CD4-positive, alpha-beta memory T cell (primary cell): ENCODE data around the gene PER3. TPM values are rescaled to one million over a fixed set of nuclear protein-coding genes. Genes with fewer than 3 reads are reported as not detected.

Source experiments
- CTCF ChIA-PET: fragments of 350-600 bp; sonication (Branson Sonifier 250); formaldehyde crosslinking; loops from one replicate; lab custom pipeline; 2021; ENCODE audit warnings: inconsistent platforms; ENCODE audit not compliant: partially characterized antibody; lab: Charles Lee
- POLR2A ChIA-PET: fragments of 350-600 bp; sonication (Branson Sonifier 250); formaldehyde crosslinking; loops from one replicate; lab custom pipeline; 2021; ENCODE audit not compliant: partially characterized antibody; lab: Charles Lee
- DNase-seq, 5 donors: peaks; one replicate each; pipeline versions ENCODE4 v3.0.0 to v3.0.0-alpha.2; 2020 to 2022; ENCODE audit warnings: mixed read lengths in 1 of 5
- H3K27ac ChIP-seq: one replicate; pipeline ENCODE4 v1.7.0; 2013; ENCODE audit warnings: low read depth, low read length
- H3K27me3 ChIP-seq: 2 replicates; pipeline ENCODE4 v1.7.0; 2013; ENCODE audit warnings: mild to moderate bottlenecking, low read length, moderate library complexity; ENCODE audit not compliant: insufficient read depth
- H3K36me3 ChIP-seq: 2 replicates; pipeline ENCODE4 v1.7.0; 2013; ENCODE audit warnings: mild to moderate bottlenecking, low read length, moderate library complexity; ENCODE audit not compliant: insufficient read depth
- H3K4me1 ChIP-seq: 2 replicates; pipeline ENCODE4 v1.7.0; 2013; ENCODE audit warnings: mild to moderate bottlenecking, low read length, moderate library complexity; ENCODE audit not compliant: insufficient read depth
- H3K4me3 ChIP-seq, 2 donors: one replicate each; pipeline ENCODE4 v1.7.0; 2013; ENCODE audit warnings: low read length in 2 of 2, mild to moderate bottlenecking in 1 of 2
- H3K9me3 ChIP-seq, 2 donors: one replicate each; pipeline ENCODE4 v1.7.0; 2013; ENCODE audit warnings: low read length in 2 of 2, control low read depth in 1 of 2; ENCODE audit not compliant: control insufficient read depth in 1 of 2
- H3K27ac Mint-ChIP-seq, 7 donors: one replicate each; pipeline ENCODE4 v1.8.0; 2020 to 2021; ENCODE audit warnings: mixed read lengths in 7 of 7, mild to moderate bottlenecking in 6 of 7, inconsistent platforms in 3 of 7, moderate library complexity in 3 of 7
- H3K27me3 Mint-ChIP-seq, 2 donors: one replicate each; pipeline ENCODE4 v1.8.0; 2020 to 2021; ENCODE audit warnings: mixed read lengths in 2 of 2
- H3K36me3 Mint-ChIP-seq, 2 donors: one replicate each; pipeline ENCODE4 v1.8.0; 2020 to 2021; ENCODE audit warnings: mixed read lengths in 2 of 2, inconsistent platforms in 1 of 2, mild to moderate bottlenecking in 1 of 2
- H3K4me1 Mint-ChIP-seq, 4 donors: one replicate each; pipeline ENCODE4 v1.8.0; 2020 to 2021; ENCODE audit warnings: mixed read lengths in 4 of 4, mild to moderate bottlenecking in 1 of 4
- H3K4me3 Mint-ChIP-seq, 8 donors: one replicate each; pipeline ENCODE4 v1.8.0; 2020 to 2021; ENCODE audit warnings: mixed read lengths in 8 of 8, mild to moderate bottlenecking in 7 of 8, moderate library complexity in 6 of 8, inconsistent platforms in 3 of 8
- H3K9me3 Mint-ChIP-seq, 8 donors: one replicate each; pipeline ENCODE4 v1.8.0; 2020 to 2021; ENCODE audit warnings: mixed read lengths in 8 of 8, mild to moderate bottlenecking in 5 of 8, inconsistent platforms in 3 of 8, moderate library complexity in 1 of 8
- intact Hi-C: fragments of 100-400 bp; cut with micrococcal nuclease; formaldehyde crosslinking; loops from one replicate; pipeline ENCODE4 v1.15.1; 2023
- polyA plus RNA-seq, 2 donors: library from polyadenylated mRNA; unstranded; fragments of 300-500 nt; fragmentation: Illumina TruSeq; gene quantifications; one replicate each; pipeline ENCODE4 v1.2.3, GENCODE V29; 2021
- total RNA-seq, 2 experiments: library from RNA; stranded (reverse); gene quantifications; one replicate each; pipeline ENCODE4 v1.2.3, GENCODE V29; 2021

The PER3 gene
- total and polyA plus RNA-seq, 4 experiments from 2014 or later: 3.5 to 7.9 (median 6.1) TPM

GRCh38 chr1:7842517-7842916 lies 58.4 kb downstream of the PER3 start:
- H3K36me3 Mint-ChIP-seq: peaks cover 47 to 49% of the 10 kb centered on the region in 2 donors
- H3K4me3 Mint-ChIP-seq: no peak overlapping the region
- DNase-seq: no peak
- no peak overlapping the region for H3K27ac Mint-ChIP-seq
- H3K9me3 Mint-ChIP-seq: peaks cover under 1 to 23% (median 11%) of the 10 kb centered on the region in 8 donors
- H3K27me3 Mint-ChIP-seq: no peaks in the 10 kb centered on the region
- CTCF ChIA-PET: no interaction called here
- no peaks in the 10 kb centered on the region for H3K27me3 ChIP-seq
- H3K36me3 ChIP-seq: peaks cover 1% of the 10 kb centered on the region
- peaks cover 0 to 2% (median 0%) of the 10 kb centered on the region in 4 donors for H3K4me1 Mint-ChIP-seq
- H3K4me1 ChIP-seq: no peaks in the 10 kb centered on the region
- no peaks in the 10 kb centered on the region for H3K9me3 ChIP-seq
- H3K4me3 ChIP-seq: no peak overlapping the region
- POLR2A ChIA-PET: no interaction called here
- intact Hi-C loops: no loop called here
- no peak overlapping the region for H3K27ac ChIP-seq

GRCh38 chr1:7845761-7846160 lies 61.7 kb downstream of the PER3 start:
- Mint-ChIP-seq H3K27ac (no peak overlapping the region), H3K36me3 (peaks cover 14 to 25% of the 10 kb centered on the region in 2 donors), H3K4me3 (no peak overlapping the region), H3K4me1 (peaks cover 0 to 2% (median 0%) of the 10 kb centered on the region in 4 donors), H3K27me3 (no peaks in the 10 kb centered on the region), H3K9me3 (peaks cover 0 to 3% (median 0%) of the 10 kb centered on the region in 8 donors)
- POLR2A ChIA-PET: no interaction called here
- Histone ChIP-seq H3K9me3 (no peaks in the 10 kb centered on the region), H3K4me3 (no peak overlapping the region), H3K27ac (no peak overlapping the region), H3K36me3 (no peaks in the 10 kb centered on the region), H3K27me3 (no peaks in the 10 kb centered on the region), H3K4me1 (no peaks in the 10 kb centered on the region)
- intact Hi-C loops: no loop called here
- CTCF ChIA-PET: no interaction called here
- no peak for DNase-seq

- no peak for DNase-seq
- H3K4me1 ChIP-seq: no peaks in the 10 kb centered on the region
- Mint-ChIP-seq H3K36me3 (peaks cover 5 to 16% of the 10 kb centered on the region in 2 donors), H3K4me1 (peaks cover 0 to 2% (median 0%) of the 10 kb centered on the region in 4 donors), H3K4me3 (no peak overlapping the region), H3K27ac (no peak overlapping the region), H3K9me3 (no peaks in the 10 kb centered on the region), H3K27me3 (peaks cover 2 to 4% of the 10 kb centered on the region in 2 donors)
- no peaks in the 10 kb centered on the region for H3K36me3 ChIP-seq
- no peak overlapping the region for H3K27ac ChIP-seq
- intact Hi-C loops: no loop called here
- ChIA-PET POLR2A (no interaction called here), CTCF (no interaction called here)
- no peaks in the 10 kb centered on the region for H3K27me3 ChIP-seq
- no peak overlapping the region for H3K4me3 ChIP-seq
- no peaks in the 10 kb centered on the region for H3K9me3 ChIP-seq
These were observed 62.6 kb downstream of the PER3 start for GRCh38 chr1:7846656-7847055.

GRCh38 chr1:7847599-7847998 lies 63.5 kb downstream of the PER3 start:
- H3K27ac Mint-ChIP-seq: no peak overlapping the region
- Histone ChIP-seq H3K9me3 (no peaks in the 10 kb centered on the region), H3K27me3 (no peaks in the 10 kb centered on the region), H3K4me1 (no peaks in the 10 kb centered on the region), H3K27ac (no peak overlapping the region), H3K4me3 (no peak overlapping the region), H3K36me3 (no peaks in the 10 kb centered on the region)
- H3K4me1 Mint-ChIP-seq: no peaks in the 10 kb centered on the region
- H3K9me3 Mint-ChIP-seq: no peaks in the 10 kb centered on the region
- H3K4me3 Mint-ChIP-seq: no peak overlapping the region
- H3K36me3 Mint-ChIP-seq: peaks cover 5 to 13% of the 10 kb centered on the region in 2 donors
- peaks cover 2 to 4% of the 10 kb centered on the region in 2 donors for H3K27me3 Mint-ChIP-seq
- no peak for DNase-seq
- CTCF ChIA-PET: no interaction called here
- intact Hi-C loops: no loop called here
- POLR2A ChIA-PET: no interaction called here

- CTCF ChIA-PET: no interaction called here
These were observed 66.7 kb downstream of the PER3 start for GRCh38 chr1:7850786-7851185.

GRCh38 chr1:7852804-7853683 lies 69.0 kb downstream of the PER3 start, which contains the start of gene UTS2:
TSS of gene UTS2 (minus strand) at chr1:7853065. CDS start at chr1:7853003, 62 bp downstream.
- H3K9me3 Mint-ChIP-seq: no peaks in the 10 kb centered on the region
- H3K27ac ChIP-seq: no peak within 1 kb of the TSS
- intact Hi-C loops: no loop called here
- H3K4me1 ChIP-seq: no peaks in the 10 kb centered on the region
- ChIA-PET CTCF (interaction anchor here (0.7 kb wide), 1 partner anchor 20 kb away, joined by 3 read pairs; no protein-coding TSS in a partner anchor), POLR2A (no interaction called here)
- no peaks in the 10 kb centered on the region for H3K36me3 Mint-ChIP-seq
- H3K4me3 ChIP-seq: no peak within 1 kb of the TSS
- H3K36me3 ChIP-seq: no peaks in the 10 kb centered on the region
- no peaks in the 10 kb centered on the region for H3K9me3 ChIP-seq
- H3K27me3 Mint-ChIP-seq: peaks cover 2 to 4% of the 10 kb centered on the region in 2 donors
- peaks cover 0 to 5% (median 2%) of the 10 kb centered on the region in 4 donors for H3K4me1 Mint-ChIP-seq
- DNase-seq: no peak
- no peak within 1 kb of the TSS for H3K27ac Mint-ChIP-seq
- no peaks in the 10 kb centered on the region for H3K27me3 ChIP-seq
- H3K4me3 Mint-ChIP-seq: no peak within 1 kb of the TSS

More at GRCh38 chr1:7850786-7851185, 66.7 kb downstream of the PER3 start:
- Mint-ChIP-seq H3K27ac (no peak overlapping the region), H3K27me3 (peaks cover 2 to 4% of the 10 kb centered on the region in 2 donors), H3K9me3 (no peaks in the 10 kb centered on the region), H3K36me3 (peaks cover 0 to 2% of the 10 kb centered on the region in 2 donors), H3K4me1 (no peaks in the 10 kb centered on the region), H3K4me3 (no peak overlapping the region)
- no peaks in the 10 kb centered on the region for H3K4me1 ChIP-seq
- no peak overlapping the region for H3K4me3 ChIP-seq
- intact Hi-C loops: no loop called here
- no peak for DNase-seq
- POLR2A ChIA-PET: no interaction called here
- no peak overlapping the region for H3K27ac ChIP-seq
- H3K36me3 ChIP-seq: no peaks in the 10 kb centered on the region
- no peaks in the 10 kb centered on the region for H3K9me3 ChIP-seq
- no peaks in the 10 kb centered on the region for H3K27me3 ChIP-seq

- POLR2A ChIA-PET: no interaction called here
- no peaks in the 10 kb centered on the region for H3K9me3 Mint-ChIP-seq
- CTCF ChIA-PET: no interaction called here
- Histone ChIP-seq H3K4me1 (no peaks in the 10 kb centered on the region), H3K27me3 (no peaks in the 10 kb centered on the region), H3K27ac (no peak overlapping the region), H3K36me3 (no peaks in the 10 kb centered on the region), H3K4me3 (no peak overlapping the region), H3K9me3 (no peaks in the 10 kb centered on the region)
- peaks cover 2 to 4% of the 10 kb centered on the region in 2 donors for H3K27me3 Mint-ChIP-seq
- intact Hi-C loops: no loop called here
- no peak for DNase-seq
- H3K4me3 Mint-ChIP-seq: no peak overlapping the region
- peaks cover 0 to 5% (median 2%) of the 10 kb centered on the region in 4 donors for H3K4me1 Mint-ChIP-seq
- H3K27ac Mint-ChIP-seq: no peak overlapping the region
- no peaks in the 10 kb centered on the region for H3K36me3 Mint-ChIP-seq
These were observed 69.6 kb downstream of the PER3 start for GRCh38 chr1:7853684-7854026.
